ENCODE measurements around the gene PRMT5. TPM values are rescaled to one million over a fixed set of nuclear protein-coding genes. Genes with fewer than 3 reads are reported as not detected.

The PRMT5 gene
- total RNA-seq, 2 experiments from 2014 or later, result 204 to 205 TPM

DNA sequence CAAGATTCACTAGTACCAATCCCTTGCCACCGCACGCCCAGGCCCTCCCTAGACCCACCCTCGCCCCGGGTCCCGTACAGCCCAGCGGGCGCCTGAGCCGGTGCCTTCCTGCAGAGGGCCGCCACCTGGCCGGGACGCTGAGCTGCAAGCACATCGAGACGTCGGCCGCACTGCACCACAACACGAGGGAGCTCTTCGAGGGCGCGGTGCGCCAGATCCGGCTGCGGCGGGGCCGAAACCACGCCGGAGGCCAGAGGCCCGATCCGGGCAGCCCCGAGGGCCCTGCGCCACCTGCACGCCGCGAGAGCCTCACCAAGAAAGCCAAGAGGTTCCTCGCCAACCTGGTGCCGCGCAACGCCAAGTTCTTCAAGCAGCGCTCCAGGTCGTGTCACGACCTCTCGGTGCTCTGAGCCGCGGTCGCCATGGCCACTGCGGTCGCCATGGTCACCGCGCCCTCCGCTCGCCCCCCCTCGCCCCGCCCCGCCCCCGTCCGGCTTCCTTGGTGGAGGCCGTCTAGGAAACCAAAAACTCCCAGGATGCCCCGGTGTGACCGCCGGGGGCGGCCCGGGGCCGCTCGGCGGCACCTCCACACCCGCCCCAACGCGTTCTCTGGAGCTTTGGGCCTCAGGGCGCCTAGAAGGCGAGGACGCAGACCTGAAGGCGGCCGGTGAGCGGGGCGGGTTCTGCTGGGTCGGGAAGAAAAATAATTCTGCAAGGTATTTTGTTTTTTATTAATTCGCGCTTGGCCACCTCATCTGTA is 42.5 kb downstream of the PRMT5 start:
- ChIA-PET POLR2A (interaction anchor here (1.0 kb wide), 1 partner anchor 120 kb away, joined by 3 read pairs; the partner anchor contains the start of gene OXA1L), CTCF (interaction anchor here (0.6 to 3.3 kb wide), 7 partner anchors 14 to 317 kb away, joined by 3 to 18 read pairs (median 5); partner anchors contain the start of gene LRP10)

DNA sequence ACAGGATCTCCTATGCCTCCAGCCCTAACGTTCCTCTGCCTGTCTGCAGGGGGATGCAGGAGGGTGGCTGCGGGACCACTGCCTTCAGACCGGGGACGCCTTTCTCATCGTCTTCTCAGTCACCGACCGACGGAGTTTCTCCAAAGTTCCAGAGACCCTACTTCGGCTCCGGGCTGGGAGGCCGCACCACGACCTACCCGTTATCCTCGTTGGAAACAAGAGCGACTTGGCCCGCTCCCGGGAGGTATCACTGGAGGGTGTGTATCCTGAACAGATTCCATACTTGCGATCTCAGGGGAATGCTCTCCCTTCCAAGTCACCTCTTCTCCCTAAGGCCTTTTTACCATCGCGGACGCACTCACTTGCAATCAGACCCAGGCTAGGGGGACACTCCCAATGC is 43.2 kb downstream of the PRMT5 start:
- ChIA-PET POLR2A (interaction anchor here (0.6 kb wide), 1 partner anchor 135 kb away, joined by 3 read pairs; no protein-coding TSS in a partner anchor), CTCF (interaction anchor here (0.8 to 3.3 kb wide), 7 partner anchors 14 to 316 kb away, joined by 3 to 18 read pairs (median 5); partner anchors contain the start of gene LRP10)

DNA sequence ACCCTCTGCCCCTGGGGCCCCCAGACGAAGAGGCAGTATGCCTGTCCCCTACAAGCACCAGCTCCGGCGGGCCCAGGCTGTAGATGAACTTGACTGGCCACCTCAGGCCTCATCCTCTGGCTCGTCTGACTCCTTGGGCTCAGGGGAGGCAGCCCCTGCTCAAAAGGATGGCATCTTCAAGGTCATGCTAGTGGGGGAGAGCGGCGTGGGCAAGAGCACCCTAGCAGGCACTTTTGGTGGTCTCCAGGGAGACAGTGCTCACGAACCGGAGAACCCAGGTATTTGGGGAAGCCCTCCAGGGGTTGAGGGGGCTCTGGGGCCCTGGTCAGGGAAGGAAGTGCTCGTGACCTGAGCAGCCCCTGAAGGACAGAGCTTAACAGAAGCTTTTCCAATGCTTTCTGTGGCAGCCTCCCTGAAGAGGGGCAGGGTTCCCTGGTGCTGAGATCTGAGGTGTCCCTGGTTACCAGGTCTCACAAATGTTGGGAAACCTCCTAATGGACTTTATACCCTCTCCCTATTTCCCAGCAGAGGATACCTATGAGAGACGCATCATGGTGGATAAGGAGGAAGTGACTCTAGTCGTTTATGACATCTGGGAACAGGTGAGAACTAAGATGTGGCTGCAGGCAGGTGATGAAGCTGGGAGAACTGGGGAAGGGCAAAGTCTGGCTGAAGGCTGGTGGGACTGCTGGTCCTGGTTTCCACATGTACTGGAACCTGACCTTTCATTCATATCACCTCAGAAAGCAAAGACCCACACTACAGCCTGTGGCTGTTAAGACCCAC is 44.2 kb downstream of the PRMT5 start:
- POLR2A ChIA-PET, result interaction anchor here (1.0 kb wide), 1 partner anchor 12 kb away, joined by 8 read pairs; no protein-coding TSS in a partner anchor

DNA sequence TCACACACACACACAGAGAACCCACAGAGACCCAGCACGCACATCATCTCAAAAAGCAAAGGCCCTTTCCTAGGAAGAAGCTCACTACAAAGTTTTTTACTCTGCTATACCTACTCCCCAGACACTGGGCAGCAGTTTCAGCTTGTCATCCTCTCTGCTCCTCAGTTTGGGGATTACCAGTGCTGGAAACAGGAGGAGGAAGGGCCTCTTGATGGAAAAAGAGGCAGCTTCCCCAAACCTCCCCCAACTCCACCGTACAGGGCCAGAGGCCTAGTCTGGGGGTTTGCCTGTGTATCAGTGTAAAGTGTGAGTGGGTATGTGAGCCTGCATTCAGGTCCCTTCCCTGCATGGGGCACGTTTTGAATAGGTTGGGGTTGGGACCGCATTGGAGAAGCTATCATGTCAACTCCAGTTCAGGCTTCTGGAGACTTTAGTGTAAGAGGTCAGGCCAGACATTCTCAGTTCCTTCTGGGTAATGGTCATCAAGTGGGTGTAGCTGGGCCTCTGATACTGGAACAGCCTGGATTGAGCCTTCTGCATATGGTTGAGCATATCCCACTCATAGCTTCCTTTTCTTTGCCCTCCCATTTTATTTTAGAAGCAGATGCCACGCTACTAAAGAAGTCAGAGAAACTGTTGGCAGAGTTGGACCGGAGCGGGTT is 45.0 kb downstream of the PRMT5 start:
- ChIA-PET POLR2A (interaction anchor here (1.0 to 2.1 kb wide), 2 partner anchors 11 to 13 kb away, joined by 7 to 8 read pairs; partner anchors contain the start of gene LRP10), CTCF (interaction anchor here (2.2 to 4.0 kb wide), 3 partner anchors 12 to 30 kb away, joined by 12 to 34 read pairs (median 12); partner anchors contain the start of gene LRP10)

More for the DNA sequence above, 44.2 kb downstream of the PRMT5 start:
- CTCF ChIA-PET, result interaction anchor here (1.0 to 4.0 kb wide), 5 partner anchors 13 to 31 kb away, joined by 3 to 34 read pairs (median 12); partner anchors contain the start of gene LRP10

DNA sequence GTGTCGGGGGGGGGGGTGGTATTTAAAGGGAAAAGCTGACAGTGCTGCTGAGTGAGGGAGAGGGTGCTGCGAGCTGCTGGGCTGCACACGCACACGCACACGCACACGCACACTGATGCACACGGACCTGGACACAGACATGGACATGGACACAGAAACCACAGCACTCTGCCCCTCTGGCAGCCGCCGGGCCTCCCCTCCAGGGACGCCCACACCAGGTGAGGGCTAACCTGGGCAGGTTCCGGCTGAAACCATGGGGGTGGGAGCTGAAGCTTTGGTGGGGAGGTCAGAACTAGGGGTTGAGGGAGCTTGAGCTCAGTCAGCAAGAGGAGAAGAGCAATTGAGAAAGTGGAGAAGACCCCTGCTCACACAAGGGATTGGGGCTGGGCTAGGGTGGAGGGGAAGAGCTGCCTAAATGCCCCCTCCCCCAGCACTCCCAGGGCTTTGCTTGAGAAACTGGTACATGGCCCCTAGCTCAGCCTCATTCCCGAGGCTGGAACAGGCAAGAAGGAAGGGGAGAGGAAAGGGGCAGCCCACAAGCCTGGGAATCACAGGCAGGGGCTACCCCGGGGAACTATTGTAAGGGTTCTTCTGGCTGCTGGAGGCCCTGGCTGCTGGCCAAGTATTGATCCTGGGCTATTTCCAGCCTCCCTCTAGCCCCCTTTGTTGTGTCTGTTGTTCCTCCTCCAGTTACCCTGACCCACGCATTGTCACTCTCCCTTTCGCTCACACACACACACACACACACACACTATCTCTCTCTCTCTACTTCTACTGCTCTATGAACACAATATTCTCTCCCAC is 45.8 kb downstream of the PRMT5 start, which contains the start of gene REM2:
Gene REM2 (plus strand): TSS at position 50 of the 804 bp plus-strand sequence. CDS start 66 bp downstream, at position 116.
- ChIA-PET POLR2A (interaction anchor here (0.6 to 2.1 kb wide), 2 partner anchors 12 to 56 kb away, joined by 3 to 7 read pairs; partner anchors contain the start of gene LRP10), CTCF (interaction anchor here (0.6 to 4.0 kb wide), 7 partner anchors 11 to 313 kb away, joined by 3 to 34 read pairs (median 5); partner anchors contain the start of gene LRP10)

DNA sequence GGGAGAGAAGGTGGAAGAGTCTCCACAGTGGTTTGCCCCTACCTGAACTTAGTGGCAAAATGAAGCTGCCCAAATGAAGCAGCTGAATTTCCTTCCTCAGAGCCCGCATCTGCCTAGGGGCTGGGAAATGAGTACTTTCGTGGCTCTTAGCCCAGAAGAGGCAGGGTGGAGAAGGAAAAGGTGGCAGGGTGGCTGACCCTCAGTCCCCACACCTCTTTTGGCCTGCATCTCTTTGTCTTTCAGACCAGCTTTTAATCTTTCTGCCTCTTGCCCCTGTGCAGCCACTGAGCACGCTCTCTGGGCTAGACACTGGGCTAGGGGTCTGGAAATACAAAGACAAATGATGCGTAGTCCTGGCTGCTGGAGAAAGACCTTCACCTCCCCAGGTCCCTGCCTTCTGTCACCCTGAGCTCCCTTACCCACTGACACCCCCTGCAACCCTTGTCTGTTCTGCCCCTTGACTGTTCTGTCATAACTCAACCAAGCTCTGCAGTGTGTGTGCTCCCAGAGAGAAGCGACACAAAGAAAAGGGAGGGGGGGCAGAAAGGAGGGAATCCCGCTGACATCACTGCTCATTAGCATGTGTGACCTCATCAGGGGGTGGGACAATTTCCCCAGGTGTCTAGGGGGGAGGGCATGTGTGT is 46.5 kb downstream of the PRMT5 start:
- POLR2A ChIA-PET, result interaction anchor here (2.1 kb wide), 1 partner anchor 11 kb away, joined by 7 read pairs; the partner anchor contains the start of gene LRP10
- CTCF ChIA-PET, result interaction anchor here (0.6 to 4.0 kb wide), 5 partner anchors 11 to 312 kb away, joined by 3 to 34 read pairs (median 5); partner anchors contain the start of gene LRP10

DNA sequence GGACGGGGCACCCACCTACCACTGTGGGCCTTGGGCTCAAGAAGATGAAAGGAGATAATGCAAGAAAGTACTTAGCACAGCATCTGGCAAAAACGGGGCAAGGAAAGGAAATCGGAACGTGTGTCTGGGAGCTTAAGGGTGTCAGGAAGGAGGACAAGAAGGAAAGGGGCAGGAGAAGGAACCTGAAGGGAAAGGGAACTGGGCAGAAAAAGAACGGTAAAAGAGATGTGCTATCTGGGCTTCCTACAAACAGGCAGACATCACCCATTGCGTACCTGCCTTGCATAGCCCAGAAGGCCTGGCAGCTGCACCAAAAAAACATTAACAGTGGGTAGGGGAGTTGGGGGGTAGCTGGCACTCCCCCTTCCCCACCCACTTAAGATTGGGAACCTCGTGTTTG is 47.1 kb downstream of the PRMT5 start:
- POLR2A ChIA-PET, result interaction anchor here (2.1 kb wide), 1 partner anchor 11 kb away, joined by 7 read pairs; the partner anchor contains the start of gene LRP10

DNA sequence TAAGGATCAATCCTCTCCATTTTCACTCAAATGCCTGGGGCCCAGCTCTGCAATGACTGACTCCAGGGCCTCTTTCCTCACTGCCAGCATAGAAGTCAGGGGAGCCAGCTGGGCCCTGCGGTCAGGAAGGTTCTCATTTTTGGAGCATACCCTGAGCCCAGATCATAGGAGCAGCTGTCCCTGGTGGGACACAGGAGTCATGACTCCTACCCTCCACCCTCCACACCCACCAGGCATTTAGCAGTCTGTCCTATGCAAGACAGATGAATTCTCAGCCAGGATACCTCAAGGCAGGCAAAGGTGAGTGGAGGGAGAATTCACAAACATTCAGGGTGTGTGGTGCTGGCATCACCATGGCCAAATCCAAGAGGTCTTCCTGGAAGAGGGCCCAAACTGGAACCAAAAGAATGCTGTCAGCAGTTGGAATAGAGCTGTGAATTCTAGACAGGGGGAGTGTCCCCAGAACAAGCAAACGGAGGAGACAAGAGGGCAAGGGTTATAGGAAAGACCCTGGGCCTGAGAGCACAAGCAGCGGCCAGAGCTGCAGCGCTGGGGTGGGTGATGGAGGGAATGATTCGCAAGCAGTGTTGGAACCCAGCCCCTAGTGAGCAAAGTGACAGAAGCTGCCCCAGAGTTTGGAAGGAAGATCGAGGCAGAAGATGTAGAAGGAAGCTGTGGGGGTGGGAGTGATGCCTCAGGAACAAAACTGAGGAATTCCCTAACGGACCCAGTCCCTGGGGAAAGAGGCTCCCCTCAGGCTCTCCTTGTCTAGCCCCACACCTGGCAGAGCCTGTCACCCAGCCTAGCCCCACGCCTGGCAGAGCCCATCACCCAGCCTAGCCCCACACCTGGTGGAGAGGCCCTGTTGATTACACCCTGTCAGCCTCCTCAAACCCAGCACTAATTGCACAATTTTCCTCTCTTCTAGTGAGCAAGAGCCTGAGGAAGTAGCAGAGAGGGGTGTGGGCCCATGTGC is 50.6 kb downstream of the PRMT5 start:
- POLR2A ChIA-PET, result interaction anchor here (0.7 kb wide), 1 partner anchor 70 kb away, joined by 3 read pairs; no protein-coding TSS in a partner anchor
- CTCF ChIA-PET, result interaction anchor here (1.0 to 1.6 kb wide), 2 partner anchors 22 to 25 kb away, joined by 3 to 5 read pairs; no protein-coding TSS in a partner anchor

More for the DNA sequence above, 47.1 kb downstream of the PRMT5 start:
- CTCF ChIA-PET, result interaction anchor here (2.0 to 4.0 kb wide), 3 partner anchors 10 to 312 kb away, joined by 5 to 34 read pairs (median 12); partner anchors contain the start of gene LRP10

DNA sequence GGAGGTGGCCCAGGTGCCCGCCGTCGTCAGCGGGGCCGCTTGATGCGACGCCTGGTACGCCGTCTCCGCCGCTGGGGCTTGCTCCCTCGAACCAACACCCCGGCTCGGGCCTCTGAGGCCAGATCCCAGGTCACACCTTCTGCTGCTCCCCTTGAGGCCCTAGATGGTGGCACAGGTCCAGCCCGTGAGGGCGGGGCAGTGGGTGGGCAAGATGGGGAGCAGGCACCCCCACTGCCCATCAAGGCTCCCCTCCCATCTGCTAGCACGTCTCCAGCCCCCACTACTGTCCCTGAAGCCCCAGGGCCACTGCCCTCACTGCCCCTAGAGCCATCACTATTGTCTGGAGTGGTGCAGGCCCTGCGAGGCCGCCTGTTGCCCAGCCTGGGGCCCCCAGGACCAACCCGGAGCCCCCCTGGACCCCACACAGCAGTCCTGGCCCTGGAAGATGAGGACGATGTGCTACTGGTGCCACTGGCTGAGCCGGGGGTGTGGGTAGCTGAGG is 52.1 kb downstream of the PRMT5 start:
- ChIA-PET CTCF (interaction anchor here (1.6 kb wide), 1 partner anchor 23 kb away, joined by 5 read pairs; no protein-coding TSS in a partner anchor), POLR2A (no interaction called here)

DNA sequence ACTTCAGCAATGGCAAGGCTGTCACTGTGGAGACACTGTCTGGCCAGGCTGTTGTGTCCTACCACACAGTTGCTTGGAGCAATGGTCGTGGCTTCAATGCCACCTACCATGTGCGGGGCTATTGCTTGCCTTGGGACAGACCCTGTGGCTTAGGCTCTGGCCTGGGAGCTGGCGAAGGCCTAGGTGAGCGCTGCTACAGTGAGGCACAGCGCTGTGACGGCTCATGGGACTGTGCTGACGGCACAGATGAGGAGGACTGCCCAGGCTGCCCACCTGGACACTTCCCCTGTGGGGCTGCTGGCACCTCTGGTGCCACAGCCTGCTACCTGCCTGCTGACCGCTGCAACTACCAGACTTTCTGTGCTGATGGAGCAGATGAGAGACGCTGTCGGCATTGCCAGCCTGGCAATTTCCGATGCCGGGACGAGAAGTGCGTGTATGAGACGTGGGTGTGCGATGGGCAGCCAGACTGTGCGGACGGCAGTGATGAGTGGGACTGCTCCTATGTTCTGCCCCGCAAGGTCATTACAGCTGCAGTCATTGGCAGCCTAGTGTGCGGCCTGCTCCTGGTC is 53.3 kb downstream of the PRMT5 start:
- POLR2A ChIA-PET, result no interaction called here

DNA sequence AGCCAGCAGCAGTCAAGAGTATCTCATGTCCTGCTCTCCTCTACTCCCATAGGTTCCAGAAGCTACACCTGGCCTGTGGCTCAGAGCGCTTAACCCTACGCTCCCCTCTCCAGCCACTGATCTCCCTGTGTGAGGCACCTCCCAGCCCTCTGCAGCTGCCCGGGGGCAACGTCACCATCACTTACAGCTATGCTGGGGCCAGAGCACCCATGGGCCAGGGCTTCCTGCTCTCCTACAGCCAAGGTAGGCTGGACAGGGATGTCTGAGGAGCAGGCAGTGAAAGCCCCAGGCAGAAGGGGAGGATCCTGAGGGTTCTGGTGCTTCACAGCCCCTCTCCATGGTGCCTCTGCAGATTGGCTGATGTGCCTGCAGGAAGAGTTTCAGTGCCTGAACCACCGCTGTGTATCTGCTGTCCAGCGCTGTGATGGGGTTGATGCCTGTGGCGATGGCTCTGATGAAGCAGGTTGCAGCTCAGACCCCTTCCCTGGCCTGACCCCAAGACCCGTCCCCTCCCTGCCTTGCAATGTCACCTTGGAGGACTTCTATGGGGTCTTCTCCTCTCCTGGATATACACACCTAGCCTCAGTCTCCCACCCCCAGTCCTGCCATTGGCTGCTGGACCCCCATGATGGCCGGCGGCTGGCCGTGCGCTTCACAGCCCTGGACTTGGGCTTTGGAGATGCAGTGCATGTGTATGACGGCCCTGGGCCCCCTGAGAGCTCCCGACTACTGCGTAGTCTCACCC is 54.0 kb downstream of the PRMT5 start:
- ChIA-PET CTCF (interaction anchor here (1.0 kb wide), 2 partner anchors 55 to 305 kb away, joined by 3 read pairs; no protein-coding TSS in a partner anchor), POLR2A (no interaction called here)

More for the DNA sequence above, 53.3 kb downstream of the PRMT5 start:
- CTCF ChIA-PET, result interaction anchor here (1.0 kb wide), 2 partner anchors 55 to 305 kb away, joined by 3 read pairs; no protein-coding TSS in a partner anchor

DNA sequence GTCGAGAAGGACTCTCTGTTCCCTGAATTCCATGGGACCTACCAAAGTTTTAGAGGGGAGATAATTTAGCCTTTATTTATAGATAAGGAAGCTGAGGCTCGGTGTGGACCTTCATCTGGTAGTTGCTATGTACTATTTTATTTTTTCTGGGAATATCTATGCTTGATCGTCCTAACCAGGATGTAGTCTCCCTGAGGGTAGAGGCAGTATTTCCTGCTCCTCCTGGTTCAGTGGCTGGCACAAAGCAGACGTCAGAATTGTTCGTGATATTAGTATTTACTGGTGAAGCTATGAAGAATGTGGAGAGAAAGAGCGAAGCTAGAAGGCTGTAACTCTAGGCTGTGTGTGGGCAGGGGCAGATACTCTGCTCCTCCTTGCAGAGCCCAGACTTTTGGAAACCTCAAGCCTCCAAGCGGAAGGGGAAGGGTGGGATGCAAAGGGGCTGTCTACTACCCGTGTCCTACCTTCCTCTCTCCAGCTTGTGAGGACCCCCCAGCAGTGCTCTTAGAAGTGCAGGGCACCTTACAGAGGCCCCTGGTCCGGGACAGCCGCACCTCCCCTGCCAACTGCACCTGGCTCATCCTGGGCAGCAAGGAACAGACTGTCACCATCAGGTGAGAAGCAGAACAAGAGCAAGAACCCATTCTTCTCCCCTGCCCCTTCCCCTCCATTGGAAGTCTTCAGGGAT is 56.2 kb downstream of the PRMT5 start:
- ChIA-PET CTCF (interaction anchor here (0.6 to 4.0 kb wide), 26 partner anchors 10 to 316 kb away, joined by 3 to 34 read pairs (median 5); partner anchors contain the start of genes AJUBA, OXA1L, PRMT5 and RBM23), POLR2A (interaction anchor here (0.5 to 1.2 kb wide), 3 partner anchors 11 to 315 kb away, joined by 3 to 8 read pairs (median 4); no protein-coding TSS in a partner anchor)

DNA sequence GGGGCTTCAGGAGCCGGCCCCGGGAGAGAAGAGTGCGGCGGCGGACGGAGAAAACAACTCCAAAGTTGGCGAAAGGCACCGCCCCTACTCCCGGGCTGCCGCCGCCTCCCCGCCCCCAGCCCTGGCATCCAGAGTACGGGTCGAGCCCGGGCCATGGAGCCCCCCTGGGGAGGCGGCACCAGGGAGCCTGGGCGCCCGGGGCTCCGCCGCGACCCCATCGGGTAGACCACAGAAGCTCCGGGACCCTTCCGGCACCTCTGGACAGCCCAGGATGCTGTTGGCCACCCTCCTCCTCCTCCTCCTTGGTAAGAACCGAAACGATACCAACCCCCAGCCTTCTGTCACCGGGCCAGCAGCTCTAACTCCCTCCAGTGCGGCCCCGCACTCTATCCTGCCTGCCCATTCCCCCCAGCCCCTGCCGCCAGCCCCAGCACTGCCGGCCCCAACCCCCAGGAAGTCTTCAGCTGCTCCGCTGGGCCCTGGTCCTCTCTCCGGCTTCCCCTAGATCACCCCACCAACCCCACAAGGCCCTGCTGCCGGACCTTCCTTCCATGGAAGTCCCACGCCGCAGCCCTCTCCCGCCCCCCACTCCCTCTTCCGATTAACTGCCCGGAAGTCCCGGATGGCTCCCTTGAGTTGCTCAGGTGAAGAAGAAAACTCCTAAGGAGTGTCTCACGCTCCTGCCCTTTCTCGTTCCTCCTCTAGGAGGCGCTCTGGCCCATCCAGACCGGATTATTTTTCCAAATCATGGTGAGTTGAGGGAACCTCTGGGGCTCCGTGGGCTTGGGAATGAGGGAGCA is 56.9 kb downstream of the PRMT5 start:
- ChIA-PET CTCF (interaction anchor here (0.7 to 4.0 kb wide), 23 partner anchors 10 to 316 kb away, joined by 3 to 34 read pairs (median 6); partner anchors contain the start of genes AJUBA, MRPL52, OXA1L and PRMT5), POLR2A (interaction anchor here (0.5 to 1.9 kb wide), 6 partner anchors 11 to 314 kb away, joined by 3 to 8 read pairs (median 7); partner anchors contain the start of genes RBM23 and REM2)
